T-helper 9 cell (primary cell): ENCODE measurements around the gene KCNAB1.

Experiments
- DNase-seq: peaks from one replicate; pipeline ENCODE4 v3.0.0-alpha.2; 2020

The KCNAB1 gene

DNA sequence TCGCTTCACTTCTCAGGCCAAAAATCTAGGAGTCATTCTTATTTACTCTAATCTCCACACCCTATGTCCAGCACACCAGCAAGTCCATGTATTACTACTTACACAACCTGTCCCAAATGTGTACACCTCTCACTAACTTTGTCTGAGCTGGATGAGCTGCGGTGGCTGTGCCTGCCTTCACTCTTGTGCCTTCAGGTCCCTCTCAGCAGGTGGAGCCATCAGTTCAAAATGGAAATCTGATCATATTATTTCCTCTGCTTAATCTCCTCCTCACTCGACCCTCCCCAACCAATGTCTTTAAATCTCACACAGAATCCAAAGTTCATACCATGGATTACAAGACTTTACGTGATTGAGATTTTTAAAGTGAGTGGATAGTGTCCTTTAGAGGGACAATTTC, 351.8 kb downstream of the KCNAB1 start:
- DNase-seq: no peak

DNA sequence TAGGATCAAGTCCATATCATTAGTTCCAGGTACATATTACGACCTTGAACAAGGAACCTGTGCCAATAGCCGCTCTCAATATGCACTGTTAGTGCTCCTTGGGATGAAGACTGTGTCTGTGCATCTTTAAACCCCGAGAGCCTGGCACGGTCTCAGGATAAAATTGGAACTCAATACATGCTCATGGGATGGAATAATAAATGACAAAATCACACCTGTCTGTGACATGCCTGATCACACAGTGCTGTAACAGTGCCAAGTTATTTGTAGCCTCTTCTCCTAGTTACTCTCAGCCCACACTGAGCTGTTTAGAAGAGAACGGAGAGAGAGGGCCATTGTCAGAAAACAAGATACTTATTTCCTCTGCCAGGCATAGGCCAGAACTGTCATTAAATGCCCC, 352.3 kb downstream of the KCNAB1 start:
- no peak for DNase-seq

DNA sequence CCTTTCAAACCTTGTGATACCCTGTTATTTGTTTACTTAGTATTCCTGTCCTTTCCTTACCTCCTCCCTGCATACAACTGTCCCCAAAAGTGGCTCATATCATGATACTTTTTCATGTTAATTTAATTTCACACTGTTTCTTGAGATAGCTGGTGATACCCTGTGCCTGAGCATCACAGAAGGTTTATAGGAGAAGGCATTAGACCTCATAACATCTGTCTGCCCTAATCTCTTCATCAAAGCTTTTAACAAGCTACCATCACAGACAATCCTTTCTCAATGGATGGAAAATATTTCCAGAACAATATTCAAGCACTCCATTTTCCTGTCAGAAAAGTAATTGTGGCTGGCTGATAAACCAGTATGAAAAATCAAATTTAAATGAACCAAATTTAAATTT, 353.0 kb downstream of the KCNAB1 start:
- no peak for DNase-seq

DNA sequence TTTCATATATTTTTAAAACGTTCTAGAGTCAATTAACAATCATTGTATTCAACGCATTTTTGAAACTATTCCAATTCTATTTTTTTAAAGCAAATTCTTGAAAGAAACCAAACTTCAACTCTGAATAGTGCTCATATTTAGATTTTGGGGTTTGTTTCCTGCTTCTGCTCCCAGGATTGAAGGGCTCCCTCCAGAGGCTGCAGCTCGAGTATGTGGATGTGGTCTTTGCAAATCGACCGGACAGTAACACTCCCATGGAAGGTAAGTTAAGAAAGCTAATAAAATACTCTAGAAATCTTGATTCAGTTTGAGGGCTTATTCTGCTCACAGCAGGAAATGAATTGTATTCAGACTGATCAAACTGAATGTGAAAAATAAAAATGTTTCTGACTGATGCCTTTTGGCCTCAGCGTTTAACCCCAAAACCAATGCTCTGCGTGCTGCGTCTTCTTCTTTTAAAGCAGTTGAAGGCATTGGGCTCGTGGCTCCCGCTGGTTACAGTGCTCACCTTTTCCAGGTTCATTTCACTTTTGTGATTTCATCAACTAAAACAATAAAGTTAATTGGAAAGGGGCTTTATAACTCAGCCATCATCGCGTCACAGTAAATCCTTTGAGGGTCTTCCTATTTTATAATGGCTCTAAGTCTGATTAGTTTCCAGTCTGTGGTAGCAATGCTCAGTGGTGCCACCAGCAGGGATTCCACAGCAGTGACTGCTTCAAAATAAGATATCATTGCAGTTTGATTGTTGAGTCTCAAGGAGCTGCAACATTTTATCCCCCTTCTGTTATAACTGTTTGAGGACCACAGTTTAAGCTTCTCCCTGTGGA, 354.4 kb downstream of the KCNAB1 start:
- DNase-seq: no peak

DNA sequence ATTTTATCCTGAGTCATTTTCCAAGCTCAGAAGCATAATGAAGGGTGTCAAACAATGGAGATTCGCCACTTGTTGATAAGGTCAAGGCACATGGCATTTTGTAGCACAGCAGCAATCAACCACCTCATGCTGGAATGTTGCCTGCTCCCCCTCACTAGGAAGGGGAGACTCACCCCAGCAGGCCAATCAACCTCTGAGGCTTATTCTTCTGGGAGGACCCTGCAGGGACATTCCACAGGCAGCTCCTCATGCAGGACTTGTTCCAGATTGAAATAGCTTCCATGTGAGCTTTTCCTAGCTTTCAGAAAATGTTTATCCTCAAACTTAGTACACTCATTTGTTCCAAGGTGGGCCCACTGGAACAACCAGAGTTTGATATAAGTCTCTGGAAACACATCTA, 356.9 kb downstream of the KCNAB1 start:
- no peak for DNase-seq

DNA sequence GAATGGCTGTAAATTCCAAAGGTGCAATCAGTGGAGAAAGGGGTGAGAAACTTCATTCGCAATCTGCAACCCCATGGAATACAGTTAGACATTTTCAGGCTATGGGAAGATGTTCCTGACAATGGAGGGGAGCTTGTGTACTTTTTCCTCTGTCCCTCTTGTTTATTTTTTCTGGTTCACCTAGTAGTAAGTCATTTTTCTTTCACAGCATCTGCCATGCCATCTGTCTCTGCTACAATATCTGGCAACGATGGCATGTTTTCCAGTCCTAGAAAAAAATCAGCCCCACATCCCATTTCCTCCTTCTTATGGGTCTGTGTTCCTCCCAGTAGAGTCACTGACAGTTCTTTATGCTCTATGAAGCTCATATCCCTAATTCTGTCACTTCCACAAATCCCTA, 358.5 kb downstream of the KCNAB1 start:
- DNase-seq: no peak

DNA sequence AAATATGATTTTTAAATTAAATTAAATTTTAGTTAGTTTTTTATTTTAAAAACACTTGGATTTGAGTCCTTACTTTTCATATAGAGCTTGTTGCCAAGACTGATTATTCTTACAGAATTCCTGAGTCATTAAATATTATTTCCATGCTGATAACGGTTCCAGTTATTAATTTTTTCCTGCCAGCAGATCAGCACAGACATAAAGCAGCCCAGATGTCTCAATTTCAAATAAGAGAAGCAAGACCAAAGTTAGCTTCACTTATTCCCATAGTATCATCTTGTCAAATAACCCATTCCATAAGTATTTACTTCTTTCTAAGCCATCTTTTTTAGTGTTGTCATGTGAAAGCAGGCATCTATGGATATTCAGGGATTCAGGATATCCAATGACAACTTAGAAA, 359.2 kb downstream of the KCNAB1 start:
- no peak for DNase-seq

DNA sequence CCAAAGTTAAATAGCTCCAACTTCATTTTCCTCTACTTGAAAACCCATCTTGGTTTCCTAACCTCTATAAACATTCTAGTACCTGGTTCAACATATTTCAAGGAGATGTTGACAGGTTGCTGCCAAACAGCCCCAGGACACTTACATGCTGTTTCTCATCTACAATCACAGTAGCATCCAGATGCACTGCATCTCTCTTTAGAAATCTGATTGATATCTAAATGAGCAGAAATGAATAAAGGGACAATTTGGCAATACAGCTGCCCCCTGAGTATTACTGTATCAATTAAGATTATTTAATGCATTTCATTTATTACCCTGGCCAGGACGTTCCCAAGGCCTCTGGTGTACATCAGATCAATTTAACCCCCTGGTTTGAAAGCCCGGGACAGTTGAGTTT, 360.6 kb downstream of the KCNAB1 start:
- DNase-seq: no peak

DNA sequence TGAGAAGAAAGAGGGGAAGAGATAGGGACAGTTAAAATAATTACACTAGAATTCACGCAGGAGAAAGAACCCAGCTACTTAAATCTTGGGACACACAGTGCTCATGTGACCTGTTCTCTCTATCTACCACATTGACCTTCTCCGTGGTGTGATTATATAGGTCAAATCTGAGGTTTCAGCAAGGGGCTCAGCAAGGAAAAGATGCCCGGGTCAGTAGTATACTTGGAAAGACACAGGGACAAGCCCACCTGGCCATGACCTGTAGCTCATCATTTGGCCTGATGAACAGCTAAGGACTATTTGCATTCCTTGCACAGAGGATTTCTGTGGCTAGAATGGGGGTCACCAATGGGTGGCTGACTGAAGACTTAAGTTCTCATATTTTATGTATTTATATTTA, 362.6 kb downstream of the KCNAB1 start:
- no peak for DNase-seq

DNA sequence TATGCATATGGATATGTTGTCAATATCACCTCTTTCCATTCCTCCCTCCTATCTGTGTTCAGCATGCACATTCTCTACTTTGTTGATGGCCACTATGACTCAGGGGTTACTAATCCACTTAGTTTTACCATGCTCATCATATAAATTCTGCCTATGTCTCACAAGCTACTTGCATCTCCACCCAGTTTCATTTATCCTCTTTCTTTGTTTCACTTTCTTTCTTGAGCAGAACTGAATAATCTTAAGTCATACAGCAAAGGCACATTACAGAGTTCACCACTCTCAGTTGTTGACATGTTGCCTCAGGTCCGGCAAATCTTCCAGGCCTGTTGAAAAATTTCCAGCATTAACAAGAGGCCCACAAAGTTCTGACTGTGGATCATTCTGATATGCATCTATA, 363.0 kb downstream of the KCNAB1 start:
- DNase-seq: no peak

DNA sequence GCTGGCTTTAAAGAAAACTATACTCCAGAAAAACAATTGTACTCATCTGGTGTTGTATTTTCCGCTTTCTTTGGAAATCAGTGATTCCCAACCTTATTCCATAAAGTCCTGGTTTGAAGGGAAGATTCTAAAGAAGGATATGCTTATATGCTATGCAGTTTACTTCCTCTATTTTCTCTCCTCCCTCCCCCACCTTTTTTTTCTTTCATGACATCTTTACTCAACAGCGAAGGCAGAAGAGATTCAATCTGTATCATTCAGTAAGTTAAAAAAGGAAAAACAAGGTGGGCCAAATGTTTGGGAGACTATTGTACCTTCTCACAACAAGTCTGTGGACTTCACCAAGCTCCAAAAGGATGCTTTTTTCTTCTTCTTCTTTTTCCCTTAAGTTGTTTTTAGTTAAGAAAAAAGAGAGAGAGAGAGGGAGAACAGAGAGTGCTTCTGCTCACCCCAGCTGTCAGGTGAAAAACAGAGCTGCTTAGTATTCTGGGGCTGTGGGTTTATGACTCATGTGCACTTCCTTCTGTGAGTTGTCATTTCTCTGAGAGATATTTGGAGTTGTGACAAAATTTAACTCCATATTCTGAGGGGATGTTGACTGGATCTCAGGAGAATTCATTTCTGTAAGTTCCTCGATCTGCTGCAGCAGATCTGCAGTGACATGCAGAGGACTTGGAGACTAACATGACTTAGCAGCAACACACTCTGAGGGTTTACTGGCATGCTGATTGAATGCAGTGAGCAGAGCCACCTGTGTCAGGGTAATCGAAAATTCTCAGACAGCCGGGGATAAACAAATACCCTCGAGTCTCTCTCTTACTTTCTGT, 363.8 kb downstream of the KCNAB1 start:
- peak; percentile 13 for DNase-seq

DNA sequence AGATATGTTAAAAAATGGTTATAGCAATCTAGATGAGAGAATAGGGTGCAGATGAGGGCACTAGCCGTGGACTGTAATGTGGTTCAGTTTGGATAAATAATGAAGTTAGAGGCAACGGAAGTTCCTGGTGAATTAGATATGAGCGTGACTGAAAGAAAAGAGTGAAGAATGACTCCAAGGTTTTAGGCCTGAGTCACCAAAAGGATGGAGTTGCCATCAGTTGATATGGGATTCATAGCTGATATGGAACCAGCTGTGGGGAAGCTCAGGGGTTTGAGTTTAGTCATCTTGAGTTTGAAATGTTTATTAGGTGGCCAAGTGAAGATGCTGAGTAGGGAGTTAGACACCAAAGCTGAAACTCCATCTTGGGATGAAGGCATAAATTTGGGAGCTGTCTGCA, 368.4 kb downstream of the KCNAB1 start:
- no peak for DNase-seq

DNA sequence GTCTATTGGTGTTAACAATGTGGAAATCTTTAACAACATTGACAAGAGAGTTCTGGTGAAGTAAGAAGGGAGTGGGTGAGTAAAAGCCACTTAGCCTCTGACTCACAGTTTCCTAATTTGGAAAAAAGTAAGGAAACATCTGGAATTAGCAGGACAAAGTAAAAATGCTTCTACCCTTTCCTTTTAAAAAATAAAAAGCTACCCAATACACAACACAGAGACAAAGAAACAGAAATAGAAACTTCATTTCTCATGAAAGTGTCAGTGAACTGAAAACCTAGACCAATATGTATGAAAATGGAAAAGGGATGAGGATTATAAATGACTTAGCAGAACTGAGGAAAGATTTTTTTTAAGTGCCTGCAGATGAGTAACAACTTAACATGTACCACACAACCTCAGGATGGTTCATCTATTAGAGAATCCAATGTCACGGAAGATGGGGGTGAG, 369.1 kb downstream of the KCNAB1 start:
- no peak for DNase-seq

DNA sequence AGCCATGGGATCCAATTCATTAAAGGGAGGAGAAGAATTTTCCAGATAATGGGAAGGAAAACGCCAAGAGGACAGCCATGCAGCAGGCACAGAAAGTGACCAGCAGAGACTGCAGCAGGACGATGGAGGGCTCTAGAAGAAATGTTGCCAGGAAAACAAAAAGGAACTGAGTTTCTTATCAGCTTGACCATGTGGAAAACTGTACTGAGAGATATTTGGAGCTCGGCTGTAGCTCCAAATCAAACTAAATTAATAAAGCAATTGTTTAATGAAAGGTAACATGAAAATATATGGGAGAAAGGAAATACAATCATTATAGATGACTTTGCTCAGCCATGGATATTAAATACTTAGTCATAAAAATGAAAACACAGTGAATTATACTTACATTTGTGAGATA, 370.8 kb downstream of the KCNAB1 start:
- DNase-seq: no peak

DNA sequence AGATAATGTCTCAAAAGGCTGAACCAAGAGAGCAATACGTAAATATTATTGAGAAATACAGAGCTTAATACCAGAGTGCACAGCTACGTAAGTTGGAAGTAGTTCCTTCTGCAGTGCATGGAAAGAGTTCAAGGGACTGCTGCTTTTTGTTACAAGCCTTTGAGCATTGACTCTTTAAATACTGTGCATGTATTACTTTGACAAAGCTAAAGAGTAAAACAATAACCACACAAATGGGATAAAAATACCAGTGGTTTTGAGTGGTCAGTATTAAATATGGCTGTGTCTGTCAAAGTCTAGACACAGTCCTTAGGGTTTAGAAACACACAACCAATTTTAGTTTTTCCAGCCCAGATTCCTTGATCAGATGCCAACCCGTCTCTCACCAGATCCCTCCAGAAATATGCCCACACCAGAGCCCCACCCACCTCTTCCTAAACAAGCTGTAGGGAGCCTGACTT, 372.5 kb downstream of the KCNAB1 start:
- no peak for DNase-seq

DNA sequence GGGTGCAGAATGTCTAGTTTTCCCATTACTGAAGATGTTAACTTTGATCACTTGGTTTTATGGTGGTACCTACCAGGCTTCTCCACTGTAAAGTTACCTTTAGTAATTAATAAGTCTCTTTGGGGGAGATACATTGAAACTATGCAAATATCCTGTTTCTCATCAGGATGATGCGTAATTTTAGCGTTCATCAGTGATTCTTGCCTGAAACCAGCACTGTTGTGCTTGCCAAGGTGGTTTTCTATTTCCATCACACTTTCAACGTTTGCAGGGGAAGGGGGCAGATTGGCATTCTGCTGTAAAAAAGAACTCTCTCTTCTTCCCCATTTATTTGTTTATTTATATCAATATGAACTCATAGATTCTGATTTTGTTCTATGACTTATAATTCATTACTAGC, 373.5 kb downstream of the KCNAB1 start:
- DNase-seq: no peak

DNA sequence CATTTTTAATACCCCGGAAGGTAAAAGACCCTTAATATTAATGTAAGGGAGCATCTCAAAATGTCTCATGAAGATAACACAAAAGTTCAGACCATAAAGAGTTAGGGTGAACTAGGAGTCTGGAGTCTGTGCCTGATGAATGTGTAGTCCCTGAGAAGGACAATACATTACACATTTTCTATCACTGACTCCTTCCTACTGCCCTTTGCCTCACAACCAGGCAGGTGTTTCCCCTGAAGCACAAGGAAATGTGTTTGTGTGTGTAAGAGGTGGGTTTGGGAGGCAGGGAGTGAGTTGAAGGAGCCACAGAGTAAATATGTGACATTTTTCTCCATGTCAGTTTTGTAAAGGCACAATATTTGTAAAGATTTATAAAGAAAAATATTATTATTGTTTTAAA, 375.4 kb downstream of the KCNAB1 start:
- DNase-seq: no peak

DNA sequence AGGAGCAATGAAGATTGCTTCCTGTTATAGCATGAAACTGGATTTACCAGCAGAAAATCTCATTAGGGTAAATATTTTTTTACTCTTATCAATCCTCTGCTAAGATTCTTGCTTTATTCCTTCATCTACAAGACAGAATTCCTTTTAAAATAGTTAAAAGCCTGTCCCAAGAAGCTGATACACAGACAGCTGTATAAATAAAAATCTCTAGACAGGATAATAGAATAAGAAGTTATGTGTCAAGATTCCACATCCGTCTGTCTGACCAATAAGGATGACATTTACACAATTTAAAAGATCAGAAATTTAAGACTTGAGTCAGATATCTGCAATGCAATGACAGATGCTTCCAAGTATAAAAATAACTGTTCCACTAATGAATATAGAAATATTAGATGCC, 376.9 kb downstream of the KCNAB1 start:
- no peak for DNase-seq

DNA sequence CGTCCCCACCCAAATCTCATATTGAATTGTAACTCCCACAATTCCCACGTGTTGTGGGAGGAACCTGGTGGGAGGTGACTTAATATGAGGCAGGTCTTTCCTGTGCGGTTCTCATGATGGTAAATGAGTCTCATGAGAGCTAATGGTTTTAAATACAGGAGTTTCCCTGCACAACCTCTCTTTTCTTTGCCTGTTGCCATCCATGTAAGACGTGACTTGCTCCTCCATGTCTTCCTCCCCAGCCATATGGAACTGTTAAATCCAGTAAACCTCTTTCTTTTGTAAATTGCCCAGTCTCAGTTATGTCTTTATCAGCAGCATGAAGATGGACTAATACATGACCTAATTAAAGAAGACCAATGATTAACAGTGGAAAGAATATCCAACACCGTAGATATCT, 377.9 kb downstream of the KCNAB1 start:
- no peak for DNase-seq

DNA sequence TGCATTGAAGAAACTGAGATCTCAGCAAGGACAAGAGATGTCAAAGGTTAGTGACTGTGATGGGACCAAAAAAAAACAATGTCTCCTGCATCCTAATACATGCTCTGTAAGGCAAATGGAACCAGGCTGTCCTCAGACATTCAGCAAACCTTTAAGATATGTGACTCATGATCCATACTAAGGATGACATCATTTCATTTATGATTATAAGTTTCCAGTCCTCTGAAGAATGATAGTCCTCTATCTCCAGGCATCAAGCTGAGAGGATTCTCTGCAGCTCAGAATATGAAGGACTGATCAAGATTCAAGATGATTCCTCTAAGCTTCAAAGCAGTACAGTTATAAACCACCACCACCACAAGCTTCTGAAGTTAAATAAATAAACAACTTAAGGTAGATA, 386.9 kb downstream of the KCNAB1 start:
- no peak for DNase-seq

DNA sequence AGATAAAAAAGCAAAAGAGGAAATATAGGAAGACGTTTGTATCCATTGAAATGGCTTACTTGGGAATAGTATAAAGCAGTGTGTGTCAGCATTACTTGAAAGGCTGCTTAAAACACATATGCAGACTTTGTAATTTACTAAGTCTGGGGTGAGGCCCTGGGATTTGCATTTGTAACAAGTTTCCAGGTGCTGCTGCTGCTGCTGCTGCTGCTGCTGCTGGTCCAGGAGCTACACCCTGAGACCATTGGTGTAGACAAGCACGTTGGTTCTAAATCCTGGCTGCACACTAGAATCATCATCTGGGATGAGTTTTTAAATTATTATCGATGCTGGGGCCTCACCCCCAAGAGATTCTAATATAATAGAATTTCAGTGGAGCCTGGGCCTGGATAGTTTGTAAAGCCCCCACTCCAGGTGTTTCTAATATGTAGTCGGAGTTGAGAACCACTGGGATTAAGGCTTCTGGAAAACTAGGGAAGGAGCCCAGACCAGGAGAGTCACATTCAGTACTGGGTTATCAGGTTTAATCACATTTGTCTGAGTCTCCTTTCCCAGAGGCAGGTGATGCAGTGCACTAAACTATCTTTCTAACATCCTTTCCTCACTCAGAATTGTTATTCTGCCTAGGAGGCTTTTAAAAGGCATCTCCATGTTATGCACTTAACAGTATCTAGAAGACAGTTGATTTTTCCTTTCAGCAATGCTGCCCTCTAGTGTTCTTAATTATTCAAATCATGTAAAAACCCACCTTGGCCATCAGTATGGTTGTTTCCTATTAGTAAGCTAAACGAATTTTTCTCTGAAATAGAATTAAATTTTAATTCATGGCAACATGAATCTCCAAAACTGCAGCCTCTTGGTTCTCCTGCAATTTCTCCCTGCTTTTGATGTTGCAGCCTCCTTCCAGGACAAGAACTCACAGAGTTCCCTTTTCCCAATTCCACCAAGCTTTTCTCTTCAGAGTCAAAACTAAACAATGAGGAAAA, 389.1 kb downstream of the KCNAB1 start:
- no peak for DNase-seq

DNA sequence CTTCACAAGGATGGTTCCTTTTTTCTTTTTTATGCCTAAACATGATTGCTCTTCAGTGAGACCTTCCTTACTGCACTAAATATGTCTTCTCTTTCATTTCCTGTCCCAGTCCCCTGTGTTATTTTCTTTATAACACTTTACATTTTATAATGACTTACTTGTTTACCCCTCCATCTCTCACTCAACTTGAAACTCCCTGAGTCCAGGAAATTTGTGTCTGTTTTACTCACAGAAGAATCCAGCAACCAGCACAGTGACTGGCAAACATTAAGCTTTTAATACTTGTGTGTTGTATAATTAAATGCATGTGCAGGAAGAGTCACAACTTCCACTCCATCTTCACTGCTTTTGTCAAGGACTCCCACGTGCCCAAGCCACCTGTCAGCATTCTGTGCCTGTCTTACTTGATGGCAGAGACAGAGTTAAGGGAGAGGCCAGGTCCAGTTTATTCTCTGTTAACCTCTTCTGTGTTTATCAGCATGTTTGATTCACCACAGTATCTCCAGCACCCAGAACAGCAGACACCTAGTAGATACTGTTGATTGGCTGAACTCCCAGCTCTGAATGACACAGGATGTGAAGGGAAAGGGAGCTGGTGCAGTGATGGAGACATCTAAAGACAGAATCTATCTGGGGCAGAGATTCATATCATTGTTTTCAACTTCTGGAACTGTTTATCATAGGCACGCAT, 391.8 kb downstream of the KCNAB1 start:
- DNase-seq: no peak
